GM19395 (cell line): ENCODE data around the gene XAB2.

ENCODE experiments used
- ATAC-seq: cut with Tn5 transposase; IDR thresholded peaks from one replicate; pipeline ENCODE4 v1.9.1; 2021; ENCODE audit warnings: mild to moderate bottlenecking, moderate library complexity; ENCODE audit not compliant: unreplicated experiment

The XAB2 gene

DNA sequence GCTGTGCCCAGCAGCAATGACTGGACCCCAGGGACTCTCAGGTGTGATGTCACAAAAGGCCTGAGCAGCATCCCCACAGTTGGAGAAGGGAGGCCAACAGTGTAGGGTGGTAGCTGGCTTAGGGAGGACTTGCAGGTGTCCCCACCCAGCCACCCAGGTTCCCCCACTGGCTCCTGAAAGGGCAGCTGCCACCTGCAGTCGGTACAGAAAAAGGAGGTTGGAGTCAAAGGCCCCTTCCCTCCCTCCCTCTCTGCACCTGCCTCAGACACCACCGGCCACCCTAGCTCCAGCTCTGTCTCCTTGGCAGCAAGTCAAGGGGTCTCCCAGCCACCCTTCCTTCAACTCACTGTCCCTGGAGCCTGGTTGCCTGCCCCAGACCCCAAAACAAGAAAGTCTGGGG is 4.4 kb upstream of the XAB2 start, which contains the start of gene PCP2:
TSS of gene PCP2 (minus strand) at position 22 of the 400 bp plus-strand sequence. CDS start 262 bp downstream, outside the sequence.
- ATAC-seq = no peak

DNA sequence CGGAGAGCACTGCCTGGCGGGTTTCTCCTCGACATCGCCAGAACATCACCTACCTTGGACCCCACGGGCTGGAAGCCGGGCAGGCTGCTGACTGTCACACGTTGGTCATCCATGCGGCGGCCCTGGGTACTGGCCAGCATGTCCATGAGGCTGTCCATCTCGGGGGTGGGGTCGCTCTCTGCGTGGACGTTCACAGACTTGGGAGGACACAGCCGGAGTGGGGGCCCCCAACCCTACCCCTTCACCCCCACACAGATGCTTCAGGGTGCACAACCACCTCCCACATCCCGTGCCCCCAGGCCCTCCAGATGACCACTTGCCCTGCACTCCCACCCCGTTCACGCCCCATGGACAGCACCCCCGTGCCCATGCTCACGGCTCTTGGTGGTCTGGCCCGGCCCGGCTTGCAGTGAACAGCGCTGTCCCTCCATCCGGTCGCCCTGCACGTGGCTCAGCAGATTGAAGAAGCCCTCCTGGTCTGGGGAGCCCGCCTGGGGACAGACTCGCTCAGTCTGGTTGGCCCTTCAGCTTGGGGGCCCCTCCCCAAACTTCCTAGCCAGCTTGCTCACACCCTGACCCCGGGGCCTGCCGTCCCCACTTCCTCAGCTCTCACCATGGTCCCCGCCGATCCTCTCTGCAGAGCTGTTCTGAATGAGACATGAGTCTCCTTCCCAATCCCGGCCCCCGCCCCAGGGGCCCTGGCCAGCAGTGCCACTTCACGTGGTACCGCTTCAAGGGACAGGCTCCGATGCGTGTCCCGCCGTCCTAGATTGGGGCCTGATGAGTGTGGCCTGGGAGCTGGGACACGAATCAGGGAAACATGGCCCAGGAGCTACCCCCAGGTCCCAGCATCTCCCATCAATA is 3.2 kb upstream of the XAB2 start:
- ATAC-seq = no peak

DNA sequence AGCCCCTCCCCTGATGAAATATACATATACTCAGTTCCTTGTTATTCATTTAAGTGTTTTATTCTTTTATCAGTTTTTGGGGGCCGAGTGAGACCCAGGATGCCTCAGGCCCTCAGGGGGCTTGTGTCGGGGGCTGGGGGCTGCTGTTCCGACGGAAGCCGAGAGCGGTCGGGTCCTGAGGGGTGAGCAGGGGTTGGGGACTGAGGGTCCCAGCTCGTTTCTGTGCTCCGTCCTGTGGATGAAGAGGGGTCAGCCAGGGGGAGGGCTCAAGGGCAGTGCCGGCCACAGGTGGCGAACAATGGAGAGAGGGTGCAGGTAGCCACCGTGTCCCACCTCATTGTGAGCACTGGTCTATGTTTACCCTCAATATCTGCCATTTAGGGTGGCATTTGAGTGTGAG is 2.2 kb upstream of the XAB2 start:
- no peak for ATAC-seq

DNA sequence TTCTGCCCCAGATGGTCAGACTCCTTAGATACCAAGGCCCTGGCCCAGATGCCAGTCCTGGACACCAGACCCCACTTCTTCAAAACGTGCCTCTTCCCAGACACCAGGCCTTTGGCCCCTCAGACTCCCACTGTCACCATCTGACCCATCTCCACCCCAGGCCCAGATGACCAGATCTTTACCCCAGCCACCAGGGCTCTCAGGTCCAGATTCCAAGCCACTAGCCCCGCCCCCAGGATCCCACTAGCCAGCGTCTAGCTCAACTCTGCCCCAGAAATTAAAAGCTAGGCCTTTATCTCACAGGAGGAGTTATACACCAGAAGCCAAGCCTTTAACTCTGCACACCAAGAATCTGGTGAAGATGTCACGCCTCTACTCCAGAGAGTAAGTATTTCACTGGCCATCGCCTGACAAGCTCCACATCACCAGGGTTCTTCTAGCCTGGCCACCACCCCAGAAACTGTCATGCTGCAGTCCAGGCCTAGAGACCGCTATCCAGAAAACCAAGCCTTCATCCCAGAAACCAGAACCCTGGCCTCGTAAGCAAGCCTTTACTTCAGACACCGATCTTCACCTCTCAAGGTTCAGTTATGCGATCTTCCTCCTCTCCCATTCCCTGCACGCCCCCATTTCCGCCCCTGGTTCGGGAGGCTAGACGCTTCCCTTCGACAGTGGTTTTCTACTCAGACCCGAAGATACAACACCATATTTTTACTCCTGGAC is 595 bp downstream of the XAB2 start:
- no peak for ATAC-seq

DNA sequence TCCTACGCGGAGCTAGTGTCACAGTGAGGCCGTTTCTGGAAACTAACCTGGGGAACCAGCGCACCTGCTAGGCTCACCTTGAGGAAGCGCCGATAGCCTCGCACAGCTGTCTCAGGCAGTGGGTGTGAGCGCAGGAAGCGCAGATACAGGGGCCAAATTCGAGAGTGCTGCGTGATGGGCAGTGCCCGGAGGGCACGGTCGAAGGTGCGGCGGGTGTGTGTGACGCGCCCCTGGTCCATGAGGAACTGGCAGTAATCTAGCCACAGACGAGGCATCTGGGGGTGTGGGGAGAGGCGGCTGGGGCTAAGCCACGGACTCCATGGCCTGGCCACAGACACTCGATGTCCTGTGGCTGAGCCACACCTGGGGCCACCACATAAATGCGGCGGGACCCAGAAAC is 2.2 kb downstream of the XAB2 start:
- no peak for ATAC-seq

DNA sequence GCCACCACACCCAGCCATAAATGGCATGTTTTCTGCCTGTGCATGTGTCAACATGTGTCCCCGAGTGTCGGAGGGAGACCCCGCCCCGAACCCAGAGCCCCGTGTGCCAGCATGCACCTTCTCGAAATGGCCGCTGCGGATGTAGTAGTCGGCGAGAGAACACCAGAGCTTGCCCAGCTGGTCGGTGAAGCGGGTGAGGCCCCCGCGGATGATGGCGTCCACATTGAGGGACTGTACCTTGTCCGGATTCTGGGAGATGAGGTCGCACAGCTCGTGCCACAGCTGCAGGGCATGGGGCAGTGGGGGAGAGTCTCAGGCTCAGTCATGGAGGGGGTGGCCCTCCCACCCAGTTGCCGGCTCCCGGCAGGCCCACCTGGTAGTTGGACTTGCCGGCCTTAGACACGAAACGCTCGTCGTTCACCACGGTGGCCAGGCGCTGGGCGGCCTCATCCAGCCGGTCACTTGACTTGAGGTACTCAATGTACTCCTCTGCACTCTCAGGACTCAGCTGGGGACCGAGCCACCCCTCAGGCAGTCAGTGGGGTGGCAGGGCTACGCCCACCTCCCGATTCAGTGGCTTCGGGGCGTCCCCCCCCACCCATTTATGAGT is 3.5 kb downstream of the XAB2 start:
- ATAC-seq = no peak

DNA sequence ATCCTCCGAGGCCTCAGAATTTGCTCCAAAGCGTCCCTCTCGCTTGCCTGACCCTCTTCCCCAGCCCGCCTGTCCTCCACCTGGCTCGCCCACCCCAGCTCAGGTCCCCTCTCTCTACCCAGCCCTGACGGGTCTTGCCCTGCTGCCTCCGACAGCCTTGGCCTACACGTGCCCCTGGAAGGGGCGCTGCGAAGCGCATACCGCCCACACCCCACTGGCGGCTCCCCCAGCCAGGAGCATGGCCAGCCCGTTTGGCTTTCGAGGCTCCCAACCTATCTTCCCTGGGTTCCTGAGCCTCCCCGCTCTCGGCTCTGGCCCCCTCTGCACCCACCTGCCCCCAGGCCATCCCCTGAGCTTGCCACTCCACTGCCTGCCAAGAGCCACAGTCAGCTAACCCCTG is 4.5 kb downstream of the XAB2 start:
- no peak for ATAC-seq

DNA sequence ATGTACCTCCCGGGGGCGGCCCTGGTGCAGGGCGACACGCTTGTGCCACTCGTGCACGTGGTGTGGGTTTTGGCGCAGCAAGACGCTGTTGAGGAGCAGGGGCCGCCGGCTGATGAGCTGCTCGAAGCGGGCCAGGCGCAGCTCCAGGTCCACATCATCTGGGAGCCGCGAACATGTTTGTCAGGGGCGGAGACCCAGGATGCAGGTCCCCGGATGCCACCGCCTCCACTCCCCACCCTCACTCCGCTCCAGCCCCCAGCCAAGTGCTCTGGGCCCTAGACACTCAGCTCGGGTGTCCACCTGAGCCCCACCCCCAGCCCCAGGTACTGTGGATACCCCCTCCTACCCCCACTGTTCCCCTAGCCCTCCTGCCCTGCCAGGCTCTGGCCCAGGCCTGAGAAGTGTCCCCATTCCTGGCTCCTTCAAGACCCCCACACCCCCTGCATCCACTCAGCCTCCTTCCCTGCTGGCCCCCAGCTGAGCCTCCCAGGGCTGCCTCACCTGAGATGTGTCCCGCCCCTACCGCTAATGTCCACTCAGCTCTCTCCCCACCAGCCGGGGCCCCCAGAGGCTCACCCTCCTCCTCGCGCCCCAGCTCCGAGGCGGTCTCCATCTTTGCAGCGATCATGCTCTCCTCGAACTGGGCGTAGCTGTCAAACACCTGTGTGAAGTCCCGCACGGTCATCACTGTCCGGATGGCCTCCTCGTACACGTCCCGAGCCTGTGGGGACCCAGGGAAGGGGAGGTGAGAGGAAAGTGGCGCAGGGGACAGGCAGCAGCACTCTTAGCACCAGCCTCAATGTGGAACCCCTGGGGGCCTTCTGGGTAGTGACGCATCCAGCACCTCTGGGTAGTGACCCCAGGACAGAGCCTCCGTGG is 5.4 kb downstream of the XAB2 start:
- no peak for ATAC-seq

DNA sequence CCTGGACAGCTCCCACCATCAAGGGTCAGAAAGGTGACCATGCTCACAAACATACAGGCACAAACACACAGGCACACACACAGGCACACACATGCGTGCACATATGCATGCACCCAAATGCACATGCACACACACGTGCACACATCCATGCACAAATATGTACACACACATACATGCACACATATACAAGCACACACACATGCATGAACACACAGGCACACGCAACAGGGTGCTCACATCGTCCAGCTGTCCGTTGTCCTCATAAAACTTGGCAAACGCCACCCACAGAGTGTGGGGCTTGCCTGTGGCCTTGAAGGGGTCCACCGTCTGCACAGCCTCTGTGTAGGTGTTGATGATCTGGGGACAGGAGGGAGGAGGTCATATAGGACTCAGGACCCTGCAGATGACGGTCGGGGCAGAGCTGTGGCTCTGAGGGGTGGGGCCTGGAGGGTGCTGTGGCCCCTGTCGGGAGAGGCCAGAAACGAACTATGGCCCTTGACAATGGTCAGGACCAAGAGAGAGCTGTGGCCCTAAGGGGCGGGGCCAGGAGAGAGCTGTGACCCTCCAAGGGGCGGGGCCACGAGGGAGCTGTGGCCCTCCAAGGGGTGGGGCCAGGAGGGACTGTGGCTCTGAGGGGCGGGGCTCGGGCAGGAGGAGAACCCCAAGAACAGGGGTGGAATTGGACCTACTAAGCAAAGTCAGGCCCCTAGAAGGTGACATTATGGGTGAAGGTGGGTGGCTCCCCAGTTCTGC is 6.2 kb downstream of the XAB2 start:
- ATAC-seq = no peak

DNA sequence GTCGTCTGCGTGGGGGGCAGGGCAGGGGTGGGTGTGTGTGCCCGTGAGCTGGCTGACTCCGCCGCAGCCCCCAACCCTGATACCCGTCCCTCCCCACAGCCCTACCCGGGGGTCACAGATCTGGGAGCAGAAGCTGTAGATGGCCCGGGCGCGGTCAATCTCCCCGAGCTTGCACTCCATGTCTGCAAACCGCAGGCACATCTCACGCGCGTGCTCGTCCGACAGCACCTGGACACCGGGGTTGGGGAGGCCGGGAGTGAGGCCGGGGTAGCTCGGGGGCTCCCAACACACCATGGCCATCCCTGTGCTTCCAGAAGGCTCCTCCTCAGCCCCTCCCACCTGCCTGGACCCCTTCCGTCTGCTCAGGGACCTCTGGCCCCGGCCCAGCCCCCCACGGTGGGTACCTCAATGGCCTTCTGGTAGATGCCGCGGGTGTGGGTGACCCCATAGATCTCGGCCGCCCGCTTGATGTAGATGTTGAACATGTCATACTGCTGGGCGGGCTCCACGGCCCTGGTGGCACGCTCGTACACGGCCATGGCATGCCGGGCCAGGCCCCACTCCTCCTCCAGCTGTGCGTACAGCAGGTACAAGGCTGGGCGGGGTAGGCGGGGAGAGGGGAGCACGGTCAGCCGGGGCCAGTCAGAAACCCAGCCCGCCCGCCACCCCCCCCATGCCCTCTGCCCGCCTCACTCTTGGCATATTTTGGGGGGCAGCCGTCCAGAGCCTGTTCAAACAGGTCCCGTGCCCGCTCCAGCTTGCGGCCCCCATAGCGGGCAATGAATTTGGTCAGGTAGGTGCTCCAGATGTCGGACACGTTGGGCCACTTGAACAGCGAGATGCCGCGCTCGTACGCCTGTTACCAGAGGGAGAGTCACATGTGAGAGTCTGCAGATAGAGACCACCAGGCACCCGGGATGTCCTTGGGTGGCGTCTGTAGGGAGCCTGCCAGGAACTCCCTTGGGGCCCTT is 8.6 kb downstream of the XAB2 start:
- no peak for ATAC-seq

DNA sequence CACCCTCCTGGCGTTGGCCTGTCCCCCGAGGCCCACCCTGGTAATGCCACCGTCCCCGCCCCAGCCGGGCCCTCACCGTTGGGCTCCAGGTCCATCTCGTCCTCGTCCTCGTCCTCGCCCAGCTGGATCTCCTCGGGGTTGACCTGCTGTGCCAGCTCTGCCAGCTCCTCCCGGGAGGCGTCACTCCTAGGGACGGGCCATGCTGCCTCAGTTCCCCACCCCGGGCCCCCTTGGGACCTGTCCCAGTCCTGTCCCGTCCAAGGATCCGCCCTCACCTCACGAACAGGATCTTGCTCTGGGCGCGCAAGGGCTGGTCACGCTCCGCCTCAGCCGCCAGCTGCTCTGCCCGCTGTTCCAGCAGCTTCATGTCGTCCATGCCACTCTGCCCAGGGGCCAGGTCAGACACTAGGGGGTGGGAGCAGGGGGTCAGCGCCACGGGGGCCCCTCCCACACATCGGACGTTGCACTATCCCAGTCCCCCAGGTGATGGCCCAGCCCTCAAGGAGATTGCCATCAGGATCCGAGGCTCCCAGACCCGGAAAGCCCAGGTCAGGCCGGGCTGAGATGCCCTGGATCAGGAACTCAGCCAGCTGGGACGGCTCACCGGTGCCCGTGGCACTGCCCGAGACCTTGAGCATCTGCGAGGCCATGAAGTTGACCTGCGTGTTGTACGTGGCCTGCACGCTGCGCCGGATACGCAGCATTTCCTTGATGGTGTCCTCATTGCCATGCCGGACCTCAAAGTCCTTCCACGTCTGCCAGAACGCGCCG is 9.5 kb downstream of the XAB2 start:
- ATAC-seq = no peak

DNA sequence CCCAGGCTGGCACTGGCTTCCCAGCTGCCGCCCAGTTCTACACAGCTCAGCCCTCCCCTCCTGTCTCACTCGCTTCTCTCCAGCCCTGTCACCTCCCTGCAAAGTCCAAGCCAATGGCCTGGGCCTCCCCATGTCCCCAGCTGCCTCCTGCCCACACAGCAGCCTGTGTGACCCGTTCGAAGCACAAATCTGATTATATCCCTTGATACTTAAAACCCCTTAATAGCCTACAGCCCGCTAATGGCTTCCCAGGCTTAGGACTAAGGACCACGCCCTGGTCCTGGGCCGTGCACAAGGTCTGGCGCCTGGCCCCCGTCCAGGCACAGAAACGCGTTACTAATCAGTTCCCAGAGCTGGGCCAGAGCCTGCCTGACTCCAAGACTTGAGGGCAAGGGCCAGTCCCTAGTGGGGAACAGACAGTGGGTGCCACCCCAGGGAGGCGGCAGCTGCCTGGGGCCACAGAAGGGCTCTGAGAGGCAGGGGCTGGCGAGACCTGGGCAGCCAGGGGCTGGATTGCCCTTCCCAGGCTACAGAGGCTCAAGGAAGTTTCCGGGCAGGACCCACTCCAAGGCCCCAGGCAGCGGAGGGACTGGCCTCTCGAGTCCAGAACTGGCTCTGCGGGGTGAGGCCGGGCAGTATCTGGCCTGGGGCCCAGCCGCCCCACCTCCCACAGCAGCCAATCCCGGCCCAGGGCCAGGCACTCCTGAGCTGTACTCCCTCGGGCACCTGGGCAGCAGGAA is 10.4 kb downstream of the XAB2 start:
- no peak for ATAC-seq

DNA sequence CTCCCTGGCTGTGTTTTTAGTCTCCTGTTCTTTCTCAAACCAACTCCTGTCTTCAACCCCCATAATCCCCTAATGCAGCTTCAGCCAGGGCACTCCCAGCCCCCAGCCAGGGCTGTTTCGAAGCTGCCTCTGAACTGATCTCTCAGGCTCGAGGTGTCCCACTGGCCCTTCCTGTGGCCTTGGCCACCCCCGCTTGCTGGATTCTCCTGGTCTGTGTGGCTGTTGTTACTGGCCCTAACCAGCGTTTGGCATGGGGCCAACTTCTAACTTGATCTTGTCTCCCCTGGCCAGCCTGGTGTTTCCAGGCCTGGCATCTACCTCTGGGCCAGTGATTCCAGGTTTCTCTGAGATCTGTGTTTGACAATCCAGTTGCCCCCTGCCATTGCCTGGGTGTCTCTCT is 11.0 kb downstream of the XAB2 start:
- no peak for ATAC-seq

DNA sequence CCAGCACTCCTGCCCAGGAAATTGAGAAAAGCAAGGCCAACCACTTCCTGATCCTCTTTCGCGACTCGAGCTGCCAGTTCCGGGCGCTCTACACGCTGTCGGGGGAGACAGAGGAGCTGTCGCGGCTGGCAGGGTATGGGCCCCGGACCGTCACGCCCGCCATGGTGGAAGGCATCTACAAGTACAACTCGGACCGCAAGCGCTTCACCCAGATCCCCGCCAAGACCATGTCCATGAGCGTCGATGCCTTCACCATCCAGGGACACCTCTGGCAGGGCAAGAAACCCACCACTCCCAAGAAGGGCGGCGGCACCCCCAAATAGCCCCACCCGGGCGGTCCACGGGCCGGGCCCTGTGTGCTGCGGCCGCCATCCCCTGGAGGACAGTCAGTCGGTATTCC is 11.6 kb downstream of the XAB2 start:
- no peak for ATAC-seq

DNA sequence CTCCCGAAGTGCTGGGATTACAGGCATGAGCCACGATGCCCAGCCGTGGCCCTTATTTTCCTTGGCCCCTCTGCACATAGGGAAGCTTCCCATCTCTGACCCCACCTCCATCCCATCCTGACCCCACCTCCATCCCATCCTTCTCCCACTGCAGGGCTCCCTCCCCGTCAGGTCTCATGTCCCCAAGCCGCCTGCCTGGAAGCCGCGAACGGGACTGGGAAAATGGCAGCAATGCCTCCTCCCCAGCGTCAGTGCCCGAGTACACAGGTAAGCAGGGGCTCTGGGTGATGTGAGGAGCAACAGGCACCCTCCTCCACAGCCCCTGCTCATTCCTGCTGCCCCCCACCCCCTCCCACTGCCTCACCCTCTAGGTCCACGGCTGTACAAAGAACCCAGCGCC is 12.2 kb downstream of the XAB2 start:
- ATAC-seq = no peak

DNA sequence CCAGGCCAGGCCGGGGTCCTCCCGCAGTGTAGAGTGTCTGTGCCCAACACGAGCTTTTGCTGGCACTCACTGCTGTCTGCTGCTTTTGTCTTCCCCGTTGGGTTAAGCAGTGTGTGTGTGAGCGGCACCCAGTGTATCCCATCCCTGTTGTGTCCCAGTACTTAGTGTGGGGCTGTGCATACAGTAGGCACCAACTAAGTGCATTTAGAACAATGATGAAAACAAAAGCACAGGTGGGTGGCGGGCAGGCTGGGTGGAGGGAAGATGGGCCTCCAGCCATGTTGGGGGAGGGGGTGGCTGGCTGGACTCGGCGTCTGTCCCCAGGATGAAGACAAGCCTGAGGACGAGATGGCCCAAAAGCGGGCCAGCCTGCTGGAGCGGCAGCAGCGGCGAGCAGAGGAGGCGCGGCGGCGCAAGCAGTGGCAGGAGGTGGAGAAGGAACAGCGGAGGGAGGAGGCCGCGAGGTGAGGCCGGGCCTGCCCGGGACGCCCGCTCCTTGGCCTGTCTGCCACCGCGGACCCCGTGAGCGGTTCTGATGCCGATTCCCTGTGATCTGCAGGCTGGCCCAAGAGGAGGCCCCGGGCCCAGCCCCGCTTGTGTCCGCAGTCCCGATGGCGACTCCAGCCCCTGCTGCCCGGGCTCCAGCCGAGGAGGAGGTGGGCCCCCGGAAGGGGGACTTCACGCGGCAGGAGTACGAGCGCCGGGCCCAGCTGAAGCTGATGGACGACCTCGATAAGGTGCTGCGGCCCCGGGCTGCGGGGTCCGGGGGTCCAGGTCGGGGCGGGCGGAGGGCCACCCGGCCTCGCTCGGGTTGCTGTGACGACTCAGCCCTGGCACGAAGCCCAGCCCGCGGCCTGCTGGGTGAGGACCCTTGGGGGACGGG is 14.2 kb downstream of the XAB2 start:
- ATAC-seq = no peak
